ENCODE measurements around the gene ITIH3.

DNA sequence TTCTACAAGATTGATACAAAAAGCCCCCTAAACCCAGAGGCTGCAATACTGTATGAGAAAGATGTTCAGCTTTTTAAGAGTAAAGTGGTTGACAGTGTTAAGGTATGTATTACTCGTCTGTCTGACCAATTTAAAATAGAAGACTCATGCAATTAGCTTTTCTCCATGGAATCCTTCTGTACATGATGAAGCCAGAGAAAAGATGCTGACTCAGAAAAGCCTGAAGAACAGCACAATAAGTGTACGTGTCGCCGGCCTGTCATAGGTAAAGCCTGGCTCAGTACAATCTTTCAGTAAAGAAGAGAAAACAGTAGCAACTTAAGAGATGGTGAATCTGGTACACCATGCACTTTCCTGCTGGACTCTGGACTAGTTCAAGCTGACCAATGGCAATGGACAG, 40.2 kb upstream of the ITIH3 start:
- TF ChIP-seq, protein P1, sequence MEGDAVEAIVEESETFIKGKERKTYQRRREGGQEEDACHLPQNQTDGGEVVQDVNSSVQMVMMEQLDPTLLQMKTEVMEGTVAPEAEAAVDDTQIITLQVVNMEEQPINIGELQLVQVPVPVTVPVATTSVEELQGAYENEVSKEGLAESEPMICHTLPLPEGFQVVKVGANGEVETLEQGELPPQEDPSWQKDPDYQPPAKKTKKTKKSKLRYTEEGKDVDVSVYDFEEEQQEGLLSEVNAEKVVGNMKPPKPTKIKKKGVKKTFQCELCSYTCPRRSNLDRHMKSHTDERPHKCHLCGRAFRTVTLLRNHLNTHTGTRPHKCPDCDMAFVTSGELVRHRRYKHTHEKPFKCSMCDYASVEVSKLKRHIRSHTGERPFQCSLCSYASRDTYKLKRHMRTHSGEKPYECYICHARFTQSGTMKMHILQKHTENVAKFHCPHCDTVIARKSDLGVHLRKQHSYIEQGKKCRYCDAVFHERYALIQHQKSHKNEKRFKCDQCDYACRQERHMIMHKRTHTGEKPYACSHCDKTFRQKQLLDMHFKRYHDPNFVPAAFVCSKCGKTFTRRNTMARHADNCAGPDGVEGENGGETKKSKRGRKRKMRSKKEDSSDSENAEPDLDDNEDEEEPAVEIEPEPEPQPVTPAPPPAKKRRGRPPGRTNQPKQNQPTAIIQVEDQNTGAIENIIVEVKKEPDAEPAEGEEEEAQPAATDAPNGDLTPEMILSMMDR (IDR thresholded peaks at IDR 0.05), result no peak
- TF ChIP-seq EP300 (IDR thresholded peaks at IDR 0.05) (no peak), POLR2AphosphoS5 (IDR thresholded peaks at IDR 0.05) (no peak)

Measured in sigmoid colon (tissue), 4 donors.